ENCODE results near the gene LIMS3. TPM values are rescaled to one million over a fixed set of nuclear protein-coding genes. Genes with fewer than 3 reads are reported as not detected.
"Not testable (repeated sequence)": the region's sequence is repeated elsewhere in the genome, so short reads cannot be mapped to it uniquely, and the experiment has no call there.

LIMS3 gene
- total RNA-seq, 2 donors from 2014 or later, result 1.4 to 1.6 TPM

DNA sequence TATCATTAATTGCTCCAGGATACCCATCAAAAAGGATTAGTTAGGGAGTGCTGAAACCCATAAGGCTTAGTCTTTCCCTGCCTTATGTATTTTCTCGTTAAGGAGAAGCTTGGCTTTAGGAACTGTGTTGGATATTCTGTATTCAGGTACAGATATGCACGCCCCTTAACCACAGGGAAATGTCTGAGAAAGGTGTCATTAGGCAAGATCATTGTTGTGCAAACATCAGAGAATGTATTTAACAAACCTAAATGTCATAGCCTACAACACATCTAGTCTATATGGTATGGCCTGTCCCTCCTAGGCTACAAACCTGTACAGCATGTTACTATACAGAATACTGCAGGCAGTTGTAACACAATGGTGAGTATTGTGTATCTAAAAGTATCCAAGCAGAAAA lies 10.1 kb downstream of the LIMS3 start:
- H3K4me1 ChIP-seq (ENCODE audit: control insufficient read depth, insufficient read depth, low read length); H3K4me3 ChIP-seq (ENCODE audit: low read length); H3K9me3 Mint-ChIP-seq; H3K4me3 Mint-ChIP-seq; H3K27me3 ChIP-seq (ENCODE audit: control insufficient read depth, insufficient read depth, low read length, poor library complexity, severe bottlenecking); H3K36me3 Mint-ChIP-seq (ENCODE audit: low read depth); H3K4me1 Mint-ChIP-seq; H3K9me3 ChIP-seq (ENCODE audit: control insufficient read depth, low read length); H3K9ac ChIP-seq (ENCODE audit: extremely low read depth, low read length, poor library complexity, severe bottlenecking); DNase-seq; H3K27ac Mint-ChIP-seq; H3K27ac ChIP-seq (ENCODE audit: low read depth, low read length); H3K36me3 ChIP-seq (ENCODE audit: control insufficient read depth, insufficient read depth, low read length); H3K27me3 Mint-ChIP-seq (ENCODE audit: insufficient read depth): not testable (repeated sequence)
- no CpG with 5 or more reads among the region's 2 CpGs for WGBS, 2 experiments (ENCODE audit: insufficient coverage in 1 of 2, insufficient read length in 1 of 2)

DNA sequence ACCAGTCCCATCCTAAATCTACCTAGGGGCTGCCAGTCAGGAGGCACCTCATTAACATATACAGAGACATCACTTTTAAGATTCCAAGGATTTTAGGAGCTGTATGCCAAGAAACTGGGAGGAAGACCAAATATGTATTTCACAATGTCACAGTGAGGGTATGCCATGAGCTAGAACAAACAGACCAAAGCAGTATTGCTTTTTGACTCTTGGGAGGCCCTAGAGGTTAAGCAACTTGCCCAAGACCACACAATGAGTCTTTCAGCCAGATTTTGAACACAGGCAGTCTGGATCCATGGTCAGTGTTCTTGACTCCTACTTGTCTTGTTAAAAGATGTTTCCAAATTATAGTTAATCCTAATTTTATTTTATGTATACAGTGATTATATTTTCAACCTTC lies 12.3 kb downstream of the LIMS3 start:
- not testable (repeated sequence) for H3K4me3 ChIP-seq (ENCODE audit: low read length); H3K27ac ChIP-seq (ENCODE audit: low read depth, low read length); H3K4me3 Mint-ChIP-seq; H3K4me1 Mint-ChIP-seq; H3K9ac ChIP-seq (ENCODE audit: extremely low read depth, low read length, poor library complexity, severe bottlenecking); H3K9me3 ChIP-seq (ENCODE audit: control insufficient read depth, low read length); H3K27ac Mint-ChIP-seq; H3K27me3 ChIP-seq (ENCODE audit: control insufficient read depth, insufficient read depth, low read length, poor library complexity, severe bottlenecking); DNase-seq; H3K9me3 Mint-ChIP-seq; H3K27me3 Mint-ChIP-seq (ENCODE audit: insufficient read depth); H3K36me3 ChIP-seq (ENCODE audit: control insufficient read depth, insufficient read depth, low read length); H3K36me3 Mint-ChIP-seq (ENCODE audit: low read depth); H3K4me1 ChIP-seq (ENCODE audit: control insufficient read depth, insufficient read depth, low read length)

DNA sequence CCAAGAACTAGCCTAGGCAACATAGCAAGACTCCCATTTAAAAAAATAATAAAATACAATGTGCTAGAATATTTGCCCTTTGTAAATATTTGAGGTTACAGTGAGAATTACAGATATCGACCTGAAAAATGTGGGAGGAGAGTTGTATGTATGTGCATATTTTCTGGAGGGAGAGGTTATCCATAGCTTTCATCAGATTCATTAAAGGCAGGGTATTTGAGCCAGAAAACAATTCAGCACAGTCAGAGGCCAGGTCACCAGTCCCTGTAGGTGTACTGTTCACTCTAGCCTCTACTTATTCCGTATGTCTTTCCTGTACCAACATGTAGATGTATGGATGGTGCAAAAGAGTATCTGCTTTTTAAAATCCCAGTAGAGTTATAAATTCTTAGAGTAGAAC lies 15.4 kb downstream of the LIMS3 start:
- not testable (repeated sequence) for H3K27me3 ChIP-seq (ENCODE audit: control insufficient read depth, insufficient read depth, low read length, poor library complexity, severe bottlenecking); H3K27ac ChIP-seq (ENCODE audit: low read depth, low read length); H3K36me3 Mint-ChIP-seq (ENCODE audit: low read depth); H3K36me3 ChIP-seq (ENCODE audit: control insufficient read depth, insufficient read depth, low read length); H3K27me3 Mint-ChIP-seq (ENCODE audit: insufficient read depth); H3K4me3 Mint-ChIP-seq; H3K4me1 ChIP-seq (ENCODE audit: control insufficient read depth, insufficient read depth, low read length); H3K9ac ChIP-seq (ENCODE audit: extremely low read depth, low read length, poor library complexity, severe bottlenecking); DNase-seq; H3K9me3 ChIP-seq (ENCODE audit: control insufficient read depth, low read length); H3K4me1 Mint-ChIP-seq; H3K27ac Mint-ChIP-seq; H3K4me3 ChIP-seq (ENCODE audit: low read length); H3K9me3 Mint-ChIP-seq
- no CpG with 5 or more reads among the region's 2 CpGs for WGBS, 2 experiments (ENCODE audit: insufficient coverage in 1 of 2, insufficient read length in 1 of 2)

- H3K4me1 Mint-ChIP-seq; H3K27ac ChIP-seq (ENCODE audit: low read depth, low read length); H3K4me3 Mint-ChIP-seq; H3K27ac Mint-ChIP-seq; H3K36me3 ChIP-seq (ENCODE audit: control insufficient read depth, insufficient read depth, low read length); H3K27me3 ChIP-seq (ENCODE audit: control insufficient read depth, insufficient read depth, low read length, poor library complexity, severe bottlenecking); H3K9me3 ChIP-seq (ENCODE audit: control insufficient read depth, low read length); H3K4me3 ChIP-seq (ENCODE audit: low read length); H3K36me3 Mint-ChIP-seq (ENCODE audit: low read depth); H3K9me3 Mint-ChIP-seq; H3K27me3 Mint-ChIP-seq (ENCODE audit: insufficient read depth); H3K9ac ChIP-seq (ENCODE audit: extremely low read depth, low read length, poor library complexity, severe bottlenecking); H3K4me1 ChIP-seq (ENCODE audit: control insufficient read depth, insufficient read depth, low read length); DNase-seq: not testable (repeated sequence)
- WGBS, 2 experiments (ENCODE audit: insufficient coverage in 1 of 2, insufficient read length in 1 of 2), result no CpG with 5 or more reads among the region's 7 CpGs
Measured at GRCh38 chr2:109914552-109914951, 16.1 kb downstream of the LIMS3 start.

GRCh38 chr2:109915830-109916229 lies 17.3 kb downstream of the LIMS3 start:
- not testable (repeated sequence) for H3K4me1 Mint-ChIP-seq; H3K36me3 ChIP-seq (ENCODE audit: control insufficient read depth, insufficient read depth, low read length); H3K9me3 Mint-ChIP-seq; H3K27me3 ChIP-seq (ENCODE audit: control insufficient read depth, insufficient read depth, low read length, poor library complexity, severe bottlenecking); H3K4me3 Mint-ChIP-seq; H3K27ac ChIP-seq (ENCODE audit: low read depth, low read length); H3K4me3 ChIP-seq (ENCODE audit: low read length); H3K9me3 ChIP-seq (ENCODE audit: control insufficient read depth, low read length); H3K4me1 ChIP-seq (ENCODE audit: control insufficient read depth, insufficient read depth, low read length); H3K27me3 Mint-ChIP-seq (ENCODE audit: insufficient read depth); H3K9ac ChIP-seq (ENCODE audit: extremely low read depth, low read length, poor library complexity, severe bottlenecking); H3K27ac Mint-ChIP-seq; DNase-seq; H3K36me3 Mint-ChIP-seq (ENCODE audit: low read depth)
- no CpG with 5 or more reads among the region's 5 CpGs for WGBS, 2 experiments (ENCODE audit: insufficient coverage in 1 of 2, insufficient read length in 1 of 2)

DNA sequence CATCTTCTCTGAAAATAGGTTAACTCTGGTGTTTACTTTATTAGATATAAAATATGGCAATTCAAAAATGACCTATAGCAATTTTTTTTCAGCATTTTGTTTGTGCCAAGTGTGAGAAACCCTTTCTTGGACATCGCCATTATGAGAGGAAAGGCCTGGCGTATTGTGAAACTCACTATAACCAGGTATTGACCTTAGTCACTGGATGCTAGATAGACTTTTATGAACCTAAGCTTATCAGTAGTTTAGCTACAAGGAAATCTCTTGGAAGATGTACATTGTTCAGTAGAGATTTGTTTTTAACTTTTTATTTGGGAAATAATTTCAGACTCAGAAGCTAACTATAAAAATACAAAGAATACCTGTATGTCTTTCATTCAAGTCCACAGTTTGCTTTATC lies 21.7 kb downstream of the LIMS3 start:
- WGBS, 2 experiments (ENCODE audit: insufficient coverage in 1 of 2, insufficient read length in 1 of 2), result no CpG with 5 or more reads among the region's 2 CpGs
- not testable (repeated sequence) for H3K27ac Mint-ChIP-seq; H3K9me3 Mint-ChIP-seq; H3K36me3 ChIP-seq (ENCODE audit: control insufficient read depth, insufficient read depth, low read length); H3K27me3 ChIP-seq (ENCODE audit: control insufficient read depth, insufficient read depth, low read length, poor library complexity, severe bottlenecking); H3K36me3 Mint-ChIP-seq (ENCODE audit: low read depth); H3K4me1 Mint-ChIP-seq; H3K9me3 ChIP-seq (ENCODE audit: control insufficient read depth, low read length); H3K4me3 ChIP-seq (ENCODE audit: low read length); H3K27me3 Mint-ChIP-seq (ENCODE audit: insufficient read depth); H3K9ac ChIP-seq (ENCODE audit: extremely low read depth, low read length, poor library complexity, severe bottlenecking); H3K27ac ChIP-seq (ENCODE audit: low read depth, low read length); DNase-seq; H3K4me1 ChIP-seq (ENCODE audit: control insufficient read depth, insufficient read depth, low read length); H3K4me3 Mint-ChIP-seq

GRCh38 chr2:109921543-109922384 lies 23.3 kb downstream of the LIMS3 start:
- not testable (repeated sequence) for DNase-seq; H3K9me3 Mint-ChIP-seq; H3K27ac ChIP-seq (ENCODE audit: low read depth, low read length); H3K36me3 ChIP-seq (ENCODE audit: control insufficient read depth, insufficient read depth, low read length); H3K9me3 ChIP-seq (ENCODE audit: control insufficient read depth, low read length); H3K9ac ChIP-seq (ENCODE audit: extremely low read depth, low read length, poor library complexity, severe bottlenecking); H3K4me1 ChIP-seq (ENCODE audit: control insufficient read depth, insufficient read depth, low read length); H3K36me3 Mint-ChIP-seq (ENCODE audit: low read depth); H3K4me1 Mint-ChIP-seq; H3K27me3 Mint-ChIP-seq (ENCODE audit: insufficient read depth); H3K27me3 ChIP-seq (ENCODE audit: control insufficient read depth, insufficient read depth, low read length, poor library complexity, severe bottlenecking); H3K4me3 ChIP-seq (ENCODE audit: low read length); H3K27ac Mint-ChIP-seq; H3K4me3 Mint-ChIP-seq
- no CpG with 5 or more reads among the region's 7 CpGs for WGBS, 2 experiments (ENCODE audit: insufficient coverage in 1 of 2, insufficient read length in 1 of 2)

All from endodermal cell (in vitro differentiated cells).